ENCODE data around the gene PDZRN4. TPM values are rescaled to one million over a fixed set of nuclear protein-coding genes. Genes with fewer than 3 reads are reported as not detected.

Gene PDZRN4
- total and polyA plus RNA-seq, 2 experiments from 2014 or later, result 0.90 TPM; not detected in 1

GRCh38 chr12:41436076-41436475 lies 248.0 kb downstream of the PDZRN4 start:
- Histone ChIP-seq H4K20me1 (replicated peaks; ENCODE audit: insufficient read depth) (no peaks in the 10 kb centered on the region), H3F3A (replicated peaks; ENCODE audit: low read depth) (no peaks in the 10 kb centered on the region), H3K27me3 (ENCODE audit: insufficient read depth) (no peaks in the 10 kb centered on the region), H3K9me2 (ENCODE audit: insufficient read depth) (no peaks in the 10 kb centered on the region), H3K79me2 (replicated peaks; ENCODE audit: insufficient read depth) (no peaks in the 10 kb centered on the region), H3K4me2 (no peak overlapping the region), H3K36me3 (ENCODE audit: insufficient read depth) (no peaks in the 10 kb centered on the region), H3K27ac (ENCODE audit: low read depth) (no peak overlapping the region), H3K4me3 (no peak overlapping the region), H2AFZ (no peak overlapping the region), H3K4me1 (ENCODE audit: insufficient read depth) (peaks cover 16% of the 10 kb centered on the region)
- no peaks in the 10 kb centered on the region for H3K27me3 Mint-ChIP-seq (ENCODE audit: insufficient read depth, low read depth, poor library complexity)
- no peak for DNase-seq (ENCODE audit: low spot score)
- no peak for ATAC-seq
- TF ChIP-seq POLR2AphosphoS5 (IDR thresholded peaks at IDR 0.05; ENCODE audit: low read depth), result no peak
- no peak for TF ChIP-seq STAT1 (IDR thresholded peaks at IDR 0.05; ENCODE audit: unreplicated experiment)
- TF ChIP-seq ZNF114 (CRISPR knock-in tag; IDR thresholded peaks at IDR 0.05), result no peak
- no peak for TF ChIP-seq EZH2phosphoT487 (IDR thresholded peaks at IDR 0.05; ENCODE audit: unreplicated experiment)
- TF ChIP-seq CREB1 (CRISPR knock-in tag; IDR thresholded peaks at IDR 0.05; ENCODE audit: low read depth), result no peak
- TF ChIP-seq ZNF331 (CRISPR knock-in tag; IDR thresholded peaks at IDR 0.05; ENCODE audit: low read depth), result no peak
- TF ChIP-seq REST (IDR thresholded peaks at IDR 0.05; ENCODE audit: unreplicated experiment), result no peak
- no peak for TF ChIP-seq JUNB (IDR thresholded peaks at IDR 0.05; ENCODE audit: unreplicated experiment)
- TF ChIP-seq EZH2 (IDR thresholded peaks at IDR 0.05; ENCODE audit: low read depth, unreplicated experiment), result no peak
- no peak for TF ChIP-seq NANOG (IDR thresholded peaks at IDR 0.05; ENCODE audit: borderline replicate concordance)
- H3K36me3 Mint-ChIP-seq (ENCODE audit: low read depth), result no peaks in the 10 kb centered on the region
- H3K9me3 Mint-ChIP-seq, result no peaks in the 10 kb centered on the region
- no peak overlapping the region for H3K27ac Mint-ChIP-seq
- H3K4me1 Mint-ChIP-seq, result peaks cover 24% of the 10 kb centered on the region
- H3K4me3 Mint-ChIP-seq, result no peak overlapping the region

- DNase-seq (ENCODE audit: low spot score) (no peak), ATAC-seq (no peak)
- Mint-ChIP-seq H3K4me3 (no peak overlapping the region), H3K27ac (no peak overlapping the region), H3K36me3 (ENCODE audit: low read depth) (no peaks in the 10 kb centered on the region), H3K27me3 (ENCODE audit: insufficient read depth, low read depth, poor library complexity) (no peaks in the 10 kb centered on the region), H3K4me1 (peaks cover 24% of the 10 kb centered on the region), H3K9me3 (no peaks in the 10 kb centered on the region)
- Histone ChIP-seq H3K36me3 (ENCODE audit: insufficient read depth) (no peaks in the 10 kb centered on the region), H3K4me3 (no peak overlapping the region), H4K20me1 (replicated peaks; ENCODE audit: insufficient read depth) (no peaks in the 10 kb centered on the region), H3K4me2 (no peak overlapping the region), H3K79me2 (replicated peaks; ENCODE audit: insufficient read depth) (no peaks in the 10 kb centered on the region), H3K4me1 (ENCODE audit: insufficient read depth) (peaks cover 16% of the 10 kb centered on the region), H3K9me2 (ENCODE audit: insufficient read depth) (no peaks in the 10 kb centered on the region), H3K27me3 (ENCODE audit: insufficient read depth) (no peaks in the 10 kb centered on the region), H2AFZ (peak overlapping the region; percentile 84; the same call in 1 of the 2 replicates), H3F3A (replicated peaks; ENCODE audit: low read depth) (no peaks in the 10 kb centered on the region), H3K27ac (ENCODE audit: low read depth) (no peak overlapping the region)
- TF ChIP-seq EZH2 (IDR thresholded peaks at IDR 0.05; ENCODE audit: low read depth, unreplicated experiment) (no peak), CTCF (conservative IDR thresholded peaks at IDR 0.05; ENCODE audit: low read depth in 2 of 2) (no peak), STAT1 (IDR thresholded peaks at IDR 0.05; ENCODE audit: unreplicated experiment) (no peak), JUNB (IDR thresholded peaks at IDR 0.05; ENCODE audit: unreplicated experiment) (no peak), EZH2phosphoT487 (IDR thresholded peaks at IDR 0.05; ENCODE audit: unreplicated experiment) (no peak), CREB1 (CRISPR knock-in tag; IDR thresholded peaks at IDR 0.05; ENCODE audit: low read depth) (no peak), POLR2AphosphoS5 (IDR thresholded peaks at IDR 0.05; ENCODE audit: low read depth) (no peak), REST (IDR thresholded peaks at IDR 0.05; ENCODE audit: unreplicated experiment) (no peak)
These were observed 249.4 kb downstream of the PDZRN4 start for GRCh38 chr12:41437563-41437962.
